T-helper 2 cell treated with Interferon-gamma antibody and Interleukin-4, amounts not matched to agents 5 μg/mL and 100 μg/mL, for 36 hours (primary cell): ENCODE measurements around the gene CLEC4C.
"Not testable (repeated sequence)": the region's sequence is repeated elsewhere in the genome, so short reads cannot be mapped to it uniquely, and the experiment has no call there.

ENCODE experiments used
- DNase-seq: peaks from one replicate; pipeline ENCODE4 v3.0.0; 2021; ENCODE audit warnings: low spot score
- H3K27ac Mint-ChIP-seq: one replicate; pipeline ENCODE4 v1.8.0; 2021; ENCODE audit warnings: mild to moderate bottlenecking, mixed read lengths
- H3K27me3 Mint-ChIP-seq: one replicate; pipeline ENCODE4 v1.8.0; 2021; ENCODE audit warnings: low read depth, mixed read lengths
- H3K36me3 Mint-ChIP-seq: one replicate; pipeline ENCODE4 v1.8.0; 2021; ENCODE audit warnings: low read depth, mixed read lengths
- H3K4me1 Mint-ChIP-seq: one replicate; pipeline ENCODE4 v1.8.0; 2021; ENCODE audit warnings: low read depth, mixed read lengths
- H3K4me3 Mint-ChIP-seq: one replicate; pipeline ENCODE4 v1.8.0; 2022; ENCODE audit warnings: mild to moderate bottlenecking, moderate library complexity, mixed read lengths
- H3K9me3 Mint-ChIP-seq: one replicate; pipeline ENCODE4 v1.8.0; 2021; ENCODE audit warnings: mixed read lengths

The CLEC4C gene

DNA sequence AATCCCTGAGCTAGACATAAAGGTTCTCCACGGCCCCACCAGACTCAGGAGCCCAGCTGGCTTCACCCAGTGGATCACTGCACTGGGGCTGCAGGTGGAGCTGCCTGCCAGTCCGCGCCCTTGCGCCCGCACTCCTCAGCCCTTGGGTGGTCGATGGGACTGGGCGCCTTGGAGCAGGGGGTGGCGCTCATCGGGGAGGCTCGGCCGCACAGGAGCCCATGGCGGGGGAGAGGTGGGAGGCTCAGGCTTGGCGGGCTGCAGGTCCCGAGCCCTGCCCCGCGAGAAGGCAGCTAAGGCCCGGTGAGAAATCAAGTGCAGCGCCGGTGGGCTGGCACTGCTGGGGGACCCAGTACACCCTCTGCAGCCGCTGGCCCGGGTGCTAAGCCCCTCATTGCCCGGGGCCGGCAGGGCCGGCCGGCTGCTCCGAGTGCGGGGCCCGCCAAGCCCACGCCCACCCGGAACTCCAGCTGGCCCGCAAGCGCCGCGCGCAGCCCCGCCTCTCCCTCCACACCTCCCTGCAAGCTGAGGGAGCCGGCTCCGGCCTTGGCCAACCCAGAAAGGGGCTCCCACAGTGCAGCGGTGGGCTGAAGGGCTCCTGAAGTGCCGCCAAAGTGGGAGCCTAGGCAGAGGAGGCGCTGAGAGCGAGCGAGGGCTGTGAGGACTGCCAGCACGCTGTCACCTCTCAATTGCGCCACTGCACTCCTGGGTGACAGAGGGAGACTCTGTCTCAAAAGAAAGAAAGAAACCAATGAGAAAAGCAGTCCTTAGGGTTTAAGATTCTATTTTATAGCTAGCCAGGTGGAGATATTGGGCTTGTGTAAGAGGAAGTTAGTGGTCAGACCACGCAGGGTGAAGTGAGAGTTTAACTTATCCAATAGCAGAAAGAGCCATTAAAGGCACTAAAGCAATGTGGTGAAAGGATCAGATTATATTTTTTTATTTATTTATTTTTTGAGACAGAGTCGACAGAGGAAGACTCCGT, 5.1 kb upstream of the CLEC4C start:
- H3K4me3 Mint-ChIP-seq, result not testable (repeated sequence)

DNA sequence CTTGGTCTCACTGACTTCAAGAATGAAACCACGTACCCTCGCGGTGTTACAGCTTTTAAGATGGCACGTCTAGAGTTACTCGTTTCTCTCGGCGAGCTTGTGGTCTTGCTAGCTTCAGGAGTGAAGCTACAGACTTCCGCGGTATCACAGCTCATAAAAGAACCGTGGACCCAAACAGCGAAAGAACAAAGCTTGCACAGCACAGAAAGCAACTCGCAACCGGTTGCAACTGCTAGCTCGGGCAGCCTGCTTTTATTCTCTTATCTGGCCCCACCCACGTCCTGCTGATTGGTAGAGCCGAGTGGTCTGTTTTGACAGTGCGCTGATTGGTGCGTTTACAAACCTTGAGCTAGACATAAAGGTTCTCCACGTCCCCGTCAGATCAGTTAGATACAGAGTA, 4.2 kb upstream of the CLEC4C start:
- Mint-ChIP-seq H3K27me3 (no peaks in the 10 kb centered on the region), H3K4me1 (peaks cover 3% of the 10 kb centered on the region), H3K9me3 (no peaks in the 10 kb centered on the region), H3K27ac (no peak overlapping the region), H3K4me3 (no peak overlapping the region), H3K36me3 (no peaks in the 10 kb centered on the region)
- no peak for DNase-seq

More for the DNA sequence above, 5.1 kb upstream of the CLEC4C start:
- not testable (repeated sequence) for H3K4me1 Mint-ChIP-seq, DNase-seq, H3K27me3 Mint-ChIP-seq, H3K9me3 Mint-ChIP-seq, H3K36me3 Mint-ChIP-seq, H3K27ac Mint-ChIP-seq

DNA sequence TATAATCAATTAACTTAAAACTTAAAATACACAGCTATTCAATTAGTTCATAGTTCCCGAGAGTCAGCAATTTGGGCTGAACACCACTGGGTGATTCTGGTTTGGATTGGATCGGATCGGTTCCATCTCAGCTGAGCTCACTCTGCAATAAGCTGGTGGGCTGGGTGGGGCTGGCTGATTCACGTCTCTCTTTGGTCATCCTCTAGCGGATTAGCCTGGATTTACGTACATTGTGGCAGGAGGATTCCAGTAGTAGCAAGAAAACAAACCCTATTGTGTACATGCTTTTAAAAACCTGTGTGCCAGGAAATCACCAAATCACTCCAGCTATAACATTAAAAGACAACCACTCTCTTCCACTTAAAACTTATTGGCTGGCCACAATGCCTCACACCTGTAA, 3.2 kb upstream of the CLEC4C start:
- no peaks in the 10 kb centered on the region for H3K36me3 Mint-ChIP-seq
- no peaks in the 10 kb centered on the region for H3K27me3 Mint-ChIP-seq
- no peaks in the 10 kb centered on the region for H3K4me1 Mint-ChIP-seq
- no peaks in the 10 kb centered on the region for H3K9me3 Mint-ChIP-seq
- DNase-seq, result no peak
- no peak overlapping the region for H3K4me3 Mint-ChIP-seq
- H3K27ac Mint-ChIP-seq, result no peak overlapping the region

DNA sequence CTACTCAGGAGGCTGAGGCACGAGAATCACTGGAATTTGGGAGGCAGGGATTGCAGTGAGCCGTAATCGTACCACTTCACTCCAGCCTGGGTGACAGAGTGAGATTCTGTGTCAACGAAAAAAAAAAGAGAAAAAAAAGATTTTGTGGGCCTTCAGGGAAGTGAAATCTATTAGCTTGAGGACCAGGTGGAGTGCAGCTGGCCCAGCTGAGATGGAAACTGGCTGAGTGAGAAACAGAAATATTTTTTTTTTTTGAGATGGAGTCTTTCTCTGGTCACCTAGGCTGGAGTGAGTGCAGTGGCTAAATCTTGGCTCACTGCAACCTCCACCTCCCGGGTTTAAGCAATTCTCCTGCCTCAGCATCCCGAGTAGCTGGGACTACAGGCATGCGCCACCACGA, 2.3 kb upstream of the CLEC4C start:
- H3K27ac Mint-ChIP-seq, result no peak overlapping the region
- no peak overlapping the region for H3K4me3 Mint-ChIP-seq
- no peaks in the 10 kb centered on the region for H3K4me1 Mint-ChIP-seq
- no peaks in the 10 kb centered on the region for H3K36me3 Mint-ChIP-seq
- H3K27me3 Mint-ChIP-seq, result no peaks in the 10 kb centered on the region
- no peak for DNase-seq
- no peaks in the 10 kb centered on the region for H3K9me3 Mint-ChIP-seq

DNA sequence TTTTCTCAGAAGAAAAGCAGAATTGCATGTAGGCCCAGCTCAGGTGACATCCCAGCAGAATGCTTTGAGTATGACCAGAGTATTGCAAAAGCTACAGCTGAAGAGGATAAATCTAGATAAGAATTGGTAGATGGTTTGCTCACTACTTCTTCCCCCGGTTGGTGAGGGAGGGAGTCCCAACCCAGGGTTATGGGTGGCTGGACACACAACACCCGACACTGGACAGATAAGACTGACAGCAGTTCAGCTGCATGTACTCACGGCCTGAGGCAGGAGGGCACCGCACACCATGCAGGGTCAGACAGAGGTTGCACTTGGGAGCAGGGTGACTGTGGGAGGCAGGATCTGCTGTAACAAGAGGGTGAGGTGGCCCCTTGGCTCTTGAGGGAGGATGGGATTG, 1.7 kb upstream of the CLEC4C start:
- Mint-ChIP-seq H3K4me1 (no peaks in the 10 kb centered on the region), H3K9me3 (no peaks in the 10 kb centered on the region), H3K4me3 (no peak overlapping the region), H3K27me3 (no peaks in the 10 kb centered on the region), H3K27ac (no peak overlapping the region), H3K36me3 (no peaks in the 10 kb centered on the region)
- DNase-seq, result no peak

DNA sequence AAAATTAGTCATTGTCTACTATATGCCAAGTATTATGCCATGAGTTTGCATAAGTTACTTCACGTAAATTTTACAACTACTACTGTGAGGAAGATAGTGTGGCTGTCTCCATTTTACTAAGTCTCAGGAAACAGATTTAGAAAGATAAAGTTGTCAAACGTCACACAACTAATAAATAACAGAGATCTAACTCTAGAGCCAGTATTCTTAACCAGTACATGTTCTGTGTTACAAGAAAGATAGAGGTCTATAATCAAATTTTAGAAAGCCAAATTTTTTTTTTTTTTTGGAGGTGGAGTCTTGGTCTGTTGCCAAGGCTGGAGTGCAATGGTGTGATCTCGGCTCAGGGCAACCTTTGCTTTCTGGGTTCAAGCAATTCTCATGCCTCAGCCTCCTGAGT, 14.2 kb downstream of the CLEC4C start:
- Mint-ChIP-seq H3K27me3 (peaks cover 6% of the 10 kb centered on the region), H3K4me1 (no peaks in the 10 kb centered on the region), H3K9me3 (no peaks in the 10 kb centered on the region), H3K4me3 (no peak overlapping the region), H3K27ac (no peak overlapping the region), H3K36me3 (no peaks in the 10 kb centered on the region)
- DNase-seq, result no peak

DNA sequence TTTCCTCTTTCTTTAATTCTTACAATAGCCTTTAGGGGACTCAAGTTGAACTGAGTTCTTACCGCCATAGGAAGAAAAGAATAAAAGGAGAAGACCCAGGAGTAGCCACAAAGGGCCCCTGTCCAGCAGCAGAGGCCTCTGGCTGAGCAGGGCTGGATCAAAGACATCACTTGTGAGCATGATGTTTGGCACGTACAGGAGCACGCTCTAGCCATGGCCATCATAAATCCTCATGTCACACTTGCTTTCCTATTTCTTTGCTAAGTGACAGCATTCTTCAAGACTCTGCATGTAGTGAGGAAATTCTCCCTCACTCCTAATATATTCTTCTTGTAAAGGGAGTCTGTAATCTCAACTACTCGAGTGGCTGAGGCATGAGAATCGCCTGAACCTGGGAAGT, 15.7 kb downstream of the CLEC4C start:
- Mint-ChIP-seq H3K4me1 (no peaks in the 10 kb centered on the region), H3K9me3 (no peaks in the 10 kb centered on the region), H3K36me3 (no peaks in the 10 kb centered on the region), H3K27me3 (peaks cover 6% of the 10 kb centered on the region), H3K4me3 (no peak overlapping the region), H3K27ac (no peak overlapping the region)
- no peak for DNase-seq

DNA sequence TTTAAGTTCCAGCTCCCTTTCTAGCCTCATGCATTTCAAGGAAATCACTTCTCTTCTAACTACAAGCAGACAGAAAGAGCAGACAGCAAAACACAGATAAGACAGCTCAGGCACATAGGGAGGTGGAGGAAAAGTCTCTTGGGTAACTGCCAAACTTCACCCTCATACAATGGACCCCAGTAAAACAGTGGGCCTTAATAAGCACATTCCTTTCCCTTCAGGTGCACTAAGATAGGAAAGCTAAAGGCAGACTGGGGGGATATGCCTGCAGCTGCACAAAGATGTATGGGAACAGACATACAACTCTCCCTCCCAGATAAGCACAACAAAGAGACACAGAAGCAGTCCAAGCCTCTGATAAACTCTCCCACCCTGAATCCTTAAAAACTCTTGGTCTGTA, 16.2 kb downstream of the CLEC4C start:
- H3K4me3 Mint-ChIP-seq, H3K27me3 Mint-ChIP-seq, DNase-seq, H3K27ac Mint-ChIP-seq, H3K36me3 Mint-ChIP-seq, H3K4me1 Mint-ChIP-seq, H3K9me3 Mint-ChIP-seq: not testable (repeated sequence)

DNA sequence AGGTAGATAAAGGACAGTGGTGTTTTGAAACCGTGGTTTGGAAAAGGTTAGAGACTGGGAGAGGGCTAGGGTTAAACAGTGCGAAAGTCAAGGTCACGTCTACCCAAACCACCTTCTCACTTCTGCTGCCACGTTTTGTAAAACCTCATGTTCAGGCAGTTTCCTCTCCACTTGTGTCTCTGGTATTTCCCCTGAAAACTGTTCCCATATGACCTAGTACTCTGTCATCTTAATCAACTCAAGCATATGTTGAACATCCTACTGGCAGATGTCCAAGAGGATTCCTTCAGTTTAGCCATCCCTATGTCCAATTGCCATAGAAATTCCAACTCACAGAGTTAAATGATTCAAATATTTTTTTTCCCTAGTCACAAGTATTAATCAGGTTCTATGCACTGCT, 17.4 kb downstream of the CLEC4C start:
- Mint-ChIP-seq H3K4me3 (no peak overlapping the region), H3K4me1 (no peaks in the 10 kb centered on the region), H3K27me3 (peaks cover 6% of the 10 kb centered on the region), H3K36me3 (no peaks in the 10 kb centered on the region), H3K27ac (no peak overlapping the region), H3K9me3 (no peaks in the 10 kb centered on the region)
- no peak for DNase-seq

DNA sequence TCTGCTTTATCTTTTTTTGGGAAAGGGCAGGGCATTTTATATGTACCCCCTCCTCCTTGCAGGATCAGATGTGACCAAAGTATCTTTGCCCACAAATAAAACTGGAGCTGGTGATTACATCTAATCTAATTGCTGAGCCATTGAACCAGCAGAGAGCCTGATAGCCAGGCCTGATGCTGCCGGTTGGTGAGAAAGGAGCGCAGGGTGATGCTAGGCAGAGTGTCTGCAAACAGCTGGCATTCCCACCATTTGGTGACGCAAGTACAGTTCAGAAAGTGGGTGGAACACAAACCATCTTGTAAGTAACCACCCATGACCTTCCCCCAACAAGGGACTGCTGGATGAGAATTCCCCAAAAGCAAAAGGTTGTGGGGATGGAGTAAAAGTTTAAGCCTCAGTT, 23.2 kb downstream of the CLEC4C start:
- no peaks in the 10 kb centered on the region for H3K36me3 Mint-ChIP-seq
- H3K4me3 Mint-ChIP-seq, result no peak overlapping the region
- H3K9me3 Mint-ChIP-seq, result no peaks in the 10 kb centered on the region
- no peak for DNase-seq
- no peaks in the 10 kb centered on the region for H3K27me3 Mint-ChIP-seq
- no peak overlapping the region for H3K27ac Mint-ChIP-seq
- H3K4me1 Mint-ChIP-seq, result no peaks in the 10 kb centered on the region

DNA sequence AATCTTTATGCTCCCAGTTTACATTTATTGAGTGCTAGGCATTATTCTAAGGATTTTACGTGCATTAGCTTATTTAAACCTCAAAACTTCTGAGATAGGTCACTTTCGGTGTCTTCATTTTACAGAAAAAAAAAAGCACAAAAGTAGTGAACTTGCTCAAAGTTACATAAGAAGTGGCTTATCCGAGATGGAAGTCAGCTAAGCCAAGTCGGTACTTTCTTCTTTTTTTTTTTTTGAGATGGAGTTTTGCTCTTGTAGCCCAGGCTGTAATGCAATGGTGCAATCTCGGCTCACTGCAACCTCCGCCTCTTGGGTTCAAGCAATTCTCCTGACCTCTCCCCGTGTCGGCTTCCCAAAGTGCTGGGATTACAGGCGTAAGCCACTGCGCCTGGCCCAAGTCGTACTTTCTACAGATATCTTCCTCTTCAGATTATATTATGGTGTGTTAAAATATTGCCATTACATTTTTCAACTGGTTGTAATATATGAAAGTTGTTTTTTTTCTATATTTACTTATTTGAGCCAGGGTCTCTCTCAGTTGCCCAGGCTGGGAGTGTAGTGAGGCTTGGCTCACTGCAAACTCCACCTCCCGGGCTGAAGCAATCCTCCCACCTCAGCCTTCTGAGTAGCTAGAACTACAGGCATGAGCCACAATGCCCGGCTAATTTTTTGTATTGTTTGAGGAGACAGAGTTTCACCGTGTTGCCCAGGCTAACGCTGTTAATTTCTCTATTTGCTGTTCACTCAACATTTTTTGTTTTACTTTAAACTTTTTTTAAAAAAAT, 27.0 kb downstream of the CLEC4C start:
- Mint-ChIP-seq H3K4me3 (no peak overlapping the region), H3K27ac (no peak overlapping the region), H3K9me3 (no peaks in the 10 kb centered on the region), H3K36me3 (no peaks in the 10 kb centered on the region), H3K4me1 (no peaks in the 10 kb centered on the region), H3K27me3 (peaks cover 7% of the 10 kb centered on the region)
- DNase-seq, result no peak

DNA sequence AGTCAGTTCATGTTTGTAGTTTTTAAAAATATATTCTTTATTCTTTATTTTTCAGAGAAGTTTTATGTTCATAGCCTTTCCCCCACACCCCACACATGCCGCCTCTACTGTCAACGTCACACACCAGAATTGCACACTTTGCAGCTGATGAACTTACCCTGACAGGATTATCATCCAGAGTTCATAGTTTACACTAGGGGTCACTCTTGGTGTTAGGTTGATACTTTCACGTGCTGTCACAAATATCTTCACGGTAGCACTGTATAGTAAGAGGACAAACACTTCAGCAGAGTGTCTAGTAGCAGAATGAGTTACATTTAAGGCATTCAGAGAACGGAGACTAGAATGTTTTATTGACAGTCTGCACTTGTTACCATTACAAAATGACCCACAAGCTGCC, 30.8 kb downstream of the CLEC4C start:
- Mint-ChIP-seq H3K27ac (no peak overlapping the region), H3K27me3 (peaks cover 7% of the 10 kb centered on the region), H3K9me3 (no peaks in the 10 kb centered on the region), H3K36me3 (no peaks in the 10 kb centered on the region), H3K4me3 (no peak overlapping the region), H3K4me1 (no peaks in the 10 kb centered on the region)
- DNase-seq, result no peak

DNA sequence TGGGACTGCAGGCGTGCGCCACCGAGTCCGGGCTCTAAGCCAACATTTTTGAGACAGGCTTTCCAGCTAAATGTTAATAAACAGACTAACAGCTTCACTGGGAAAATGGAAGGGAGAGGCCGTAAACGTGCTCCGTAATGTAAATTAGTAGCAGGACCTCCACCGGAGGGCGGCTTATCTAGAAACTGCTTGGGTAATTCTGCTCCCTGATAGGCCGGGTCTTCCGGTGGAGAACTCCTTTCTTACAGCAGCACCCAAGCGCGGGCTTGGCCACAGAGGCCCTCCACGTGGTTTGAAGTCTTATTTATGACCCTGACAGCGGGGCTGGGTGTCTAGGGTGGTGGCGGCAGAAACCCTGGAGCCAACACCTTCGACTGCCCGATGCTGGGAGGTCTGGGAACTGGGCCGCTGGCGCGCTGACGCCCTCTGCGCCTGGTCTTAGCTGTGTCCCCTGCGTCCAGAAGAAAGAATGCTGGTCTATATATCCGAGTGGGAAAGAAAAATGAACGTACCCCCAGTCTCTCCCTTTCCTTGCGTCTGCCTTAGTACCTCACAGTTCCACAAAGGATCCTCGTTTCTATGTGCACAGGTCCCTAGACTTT, 34.2 kb downstream of the CLEC4C start:
- DNase-seq, result no peak
- no peaks in the 10 kb centered on the region for H3K4me1 Mint-ChIP-seq
- H3K9me3 Mint-ChIP-seq, result no peaks in the 10 kb centered on the region
- no peak overlapping the region for H3K4me3 Mint-ChIP-seq
- no peak overlapping the region for H3K27ac Mint-ChIP-seq
- peaks cover 4% of the 10 kb centered on the region for H3K27me3 Mint-ChIP-seq
- H3K36me3 Mint-ChIP-seq, result no peaks in the 10 kb centered on the region

DNA sequence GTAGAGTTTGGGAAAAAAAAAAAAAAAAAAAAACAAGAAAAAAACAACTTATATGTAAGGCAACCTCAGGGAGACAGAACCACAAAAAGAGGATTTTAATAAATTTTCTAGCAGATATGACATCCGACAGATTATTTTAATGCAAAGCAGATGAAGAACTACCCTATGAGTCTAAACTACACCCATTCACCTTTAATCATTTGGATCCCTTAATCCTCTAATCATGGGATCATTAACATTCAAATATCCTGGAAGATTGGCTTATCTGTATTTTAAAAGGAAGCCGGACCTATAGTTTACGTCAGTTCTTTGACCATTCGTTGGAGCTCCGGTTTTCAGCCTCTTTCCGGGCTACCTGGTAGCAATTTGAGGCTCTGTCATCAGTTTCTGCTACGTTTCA, 36.0 kb downstream of the CLEC4C start, which contains the start of gene DPPA3:
TSS of gene DPPA3 (plus strand) at position 301 of the 400 bp plus-strand sequence. CDS start 138 bp downstream, outside the sequence.
- H3K4me3 Mint-ChIP-seq, result no peak within 1 kb of the TSS

More for the DNA sequence above, 36.0 kb downstream of the CLEC4C start, which contains the start of gene DPPA3:
- no peak for DNase-seq
- H3K27me3 Mint-ChIP-seq, result no peaks in the 10 kb centered on the region
- no peaks in the 10 kb centered on the region for H3K4me1 Mint-ChIP-seq
- H3K27ac Mint-ChIP-seq, result no peak within 1 kb of the TSS
- no peaks in the 10 kb centered on the region for H3K9me3 Mint-ChIP-seq
- no peaks in the 10 kb centered on the region for H3K36me3 Mint-ChIP-seq
